Ishikawa (cell line): ENCODE measurements around the gene RASSF7.

Source experiments
- CEBPB ChIP-seq: IDR thresholded peaks from 2 replicates; pipeline ENCODE4 v1.6.1; 2012
- CREB1 ChIP-seq: IDR thresholded peaks from 2 replicates; pipeline ENCODE4 v1.6.1; 2012; ENCODE audit warnings: low read depth
- EGR1 ChIP-seq: IDR thresholded peaks from 2 replicates; pipeline ENCODE4 v1.6.1; 2012
- EP300 ChIP-seq: IDR thresholded peaks from 2 replicates; pipeline ENCODE4 v1.6.1; 2012; ENCODE audit warnings: borderline replicate concordance
- FOXM1 ChIP-seq: IDR thresholded peaks from 2 replicates; pipeline ENCODE4 v1.6.1; 2012; ENCODE audit warnings: low read depth, borderline replicate concordance
- MAX ChIP-seq: IDR thresholded peaks from 2 replicates; pipeline ENCODE4 v1.6.1; 2012
- NFIC ChIP-seq: IDR thresholded peaks from 2 replicates; pipeline ENCODE4 v1.6.1; 2012
- RAD21 ChIP-seq: IDR thresholded peaks from 2 replicates; pipeline ENCODE4 v1.6.1; 2012; ENCODE audit warnings: low read depth
- REST ChIP-seq: IDR thresholded peaks from 2 replicates; pipeline ENCODE4 v1.6.1; 2012; ENCODE audit warnings: low read depth, mild to moderate bottlenecking
- TAF1 ChIP-seq: IDR thresholded peaks from 2 replicates; pipeline ENCODE4 v1.6.1; 2012; ENCODE audit warnings: low read depth, mild to moderate bottlenecking
- TCF12 ChIP-seq: IDR thresholded peaks from 2 replicates; pipeline ENCODE4 v1.6.1; 2012; ENCODE audit warnings: low read depth
- TEAD4 ChIP-seq: IDR thresholded peaks from 2 replicates; pipeline ENCODE4 v1.6.1; 2012
- USF1 ChIP-seq: IDR thresholded peaks from 2 replicates; pipeline ENCODE4 v1.6.1; 2012
- YY1 ChIP-seq: IDR thresholded peaks from 2 replicates; pipeline ENCODE4 v1.6.1; 2012; ENCODE audit warnings: low read depth
- ZBTB7A ChIP-seq: IDR thresholded peaks from 2 replicates; pipeline ENCODE4 v1.6.1; 2012; ENCODE audit warnings: low read depth

Gene RASSF7

GRCh38 chr11:581342-581741, 20.6 kb downstream of the RASSF7 start:
- no peak for TF ChIP-seq TCF12
- no peak for TF ChIP-seq EGR1
- no peak for TF ChIP-seq YY1
- TF ChIP-seq TEAD4 = no peak
- no peak for TF ChIP-seq CREB1
- no peak for TF ChIP-seq USF1
- no peak for TF ChIP-seq EP300
- no peak for TF ChIP-seq CEBPB
- TF ChIP-seq REST = no peak

GRCh38 chr11:581752-582151, 21.0 kb downstream of the RASSF7 start:
- no peak for TF ChIP-seq EP300
- TF ChIP-seq CEBPB = no peak
- TF ChIP-seq TAF1 = no peak
- TF ChIP-seq FOXM1 = no peak
- TF ChIP-seq CREB1 = no peak
- no peak for TF ChIP-seq NFIC
- TF ChIP-seq ZBTB7A = no peak
- no peak for TF ChIP-seq REST
- no peak for TF ChIP-seq USF1
- TF ChIP-seq YY1 = no peak

GRCh38 chr11:584287-584686, 23.5 kb downstream of the RASSF7 start:
- TF ChIP-seq CREB1 = no peak
- TF ChIP-seq EGR1 = no peak
- no peak for TF ChIP-seq ZBTB7A
- no peak for TF ChIP-seq TEAD4
- no peak for TF ChIP-seq USF1
- TF ChIP-seq EP300 = no peak
- no peak for TF ChIP-seq MAX
- TF ChIP-seq REST = no peak
- TF ChIP-seq YY1 = no peak
- TF ChIP-seq FOXM1 = no peak
- no peak for TF ChIP-seq TCF12
- no peak for TF ChIP-seq NFIC
- no peak for TF ChIP-seq RAD21

- TF ChIP-seq TEAD4 (no peak), CREB1 (no peak), EP300 (no peak), TAF1 (no peak), RAD21 (no peak), NFIC (no peak), TCF12 (no peak), YY1 (no peak), ZBTB7A (no peak), MAX (no peak), CEBPB (no peak), EGR1 (no peak), REST (no peak), FOXM1 (no peak), USF1 (no peak)
Measured at GRCh38 chr11:586376-587316, 25.9 kb downstream of the RASSF7 start.
